Measurements from ENCODE around the gene AEBP2.

GRCh38 chr12:19464192-19464580 is 24.9 kb downstream of the AEBP2 start:
- TF ChIP-seq CTCF (IDR thresholded peaks at IDR 0.05; ENCODE audit: low read depth, low read length) (no peak), EZH2phosphoT487 (IDR thresholded peaks at IDR 0.05; ENCODE audit: low read depth) (no peak)

Measured in OCI-LY3 (cell line).